ENCODE results near the gene LMTK3. TPM values are rescaled to one million over a fixed set of nuclear protein-coding genes. Genes with fewer than 3 reads are reported as not detected.

The LMTK3 gene
- total RNA-seq, 4 donors from 2014 or later, result under 0.01 to 1.8 (median 0.59) TPM; not detected in 1

- TF ChIP-seq EP300 (IDR thresholded peaks at IDR 0.05) (no peak), POLR2A (IDR thresholded peaks at IDR 0.05) (no peak)
- TF ChIP-seq, protein P1, sequence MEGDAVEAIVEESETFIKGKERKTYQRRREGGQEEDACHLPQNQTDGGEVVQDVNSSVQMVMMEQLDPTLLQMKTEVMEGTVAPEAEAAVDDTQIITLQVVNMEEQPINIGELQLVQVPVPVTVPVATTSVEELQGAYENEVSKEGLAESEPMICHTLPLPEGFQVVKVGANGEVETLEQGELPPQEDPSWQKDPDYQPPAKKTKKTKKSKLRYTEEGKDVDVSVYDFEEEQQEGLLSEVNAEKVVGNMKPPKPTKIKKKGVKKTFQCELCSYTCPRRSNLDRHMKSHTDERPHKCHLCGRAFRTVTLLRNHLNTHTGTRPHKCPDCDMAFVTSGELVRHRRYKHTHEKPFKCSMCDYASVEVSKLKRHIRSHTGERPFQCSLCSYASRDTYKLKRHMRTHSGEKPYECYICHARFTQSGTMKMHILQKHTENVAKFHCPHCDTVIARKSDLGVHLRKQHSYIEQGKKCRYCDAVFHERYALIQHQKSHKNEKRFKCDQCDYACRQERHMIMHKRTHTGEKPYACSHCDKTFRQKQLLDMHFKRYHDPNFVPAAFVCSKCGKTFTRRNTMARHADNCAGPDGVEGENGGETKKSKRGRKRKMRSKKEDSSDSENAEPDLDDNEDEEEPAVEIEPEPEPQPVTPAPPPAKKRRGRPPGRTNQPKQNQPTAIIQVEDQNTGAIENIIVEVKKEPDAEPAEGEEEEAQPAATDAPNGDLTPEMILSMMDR (IDR thresholded peaks at IDR 0.05), result no peak
- WGBS, 2 donors, result 77 to 86% methylated on average over 7 of the region's 7 CpGs
- Histone ChIP-seq H3K4me1 (peaks cover 0 to 38% (median 18%) of the 10 kb centered on the region in 4 donors), H3K9me3 (no peaks in the 10 kb centered on the region), H3K27ac (peak overlapping the region in 2 of 4 donors; percentile 73 to 96), H3K36me3 (peaks cover 0 to 46% (median 25%) of the 10 kb centered on the region in 3 donors), H3K27me3 (peaks cover 0 to 15% of the 10 kb centered on the region in 2 donors), H3K4me3 (peak overlapping the region; percentile 51 to 90 (median 82))
- no peak for DNase-seq (ENCODE audit: low spot score in 2 of 2)
Measured at GRCh38 chr19:48446579-48446978, 65.1 kb downstream of the LMTK3 start.

DNA sequence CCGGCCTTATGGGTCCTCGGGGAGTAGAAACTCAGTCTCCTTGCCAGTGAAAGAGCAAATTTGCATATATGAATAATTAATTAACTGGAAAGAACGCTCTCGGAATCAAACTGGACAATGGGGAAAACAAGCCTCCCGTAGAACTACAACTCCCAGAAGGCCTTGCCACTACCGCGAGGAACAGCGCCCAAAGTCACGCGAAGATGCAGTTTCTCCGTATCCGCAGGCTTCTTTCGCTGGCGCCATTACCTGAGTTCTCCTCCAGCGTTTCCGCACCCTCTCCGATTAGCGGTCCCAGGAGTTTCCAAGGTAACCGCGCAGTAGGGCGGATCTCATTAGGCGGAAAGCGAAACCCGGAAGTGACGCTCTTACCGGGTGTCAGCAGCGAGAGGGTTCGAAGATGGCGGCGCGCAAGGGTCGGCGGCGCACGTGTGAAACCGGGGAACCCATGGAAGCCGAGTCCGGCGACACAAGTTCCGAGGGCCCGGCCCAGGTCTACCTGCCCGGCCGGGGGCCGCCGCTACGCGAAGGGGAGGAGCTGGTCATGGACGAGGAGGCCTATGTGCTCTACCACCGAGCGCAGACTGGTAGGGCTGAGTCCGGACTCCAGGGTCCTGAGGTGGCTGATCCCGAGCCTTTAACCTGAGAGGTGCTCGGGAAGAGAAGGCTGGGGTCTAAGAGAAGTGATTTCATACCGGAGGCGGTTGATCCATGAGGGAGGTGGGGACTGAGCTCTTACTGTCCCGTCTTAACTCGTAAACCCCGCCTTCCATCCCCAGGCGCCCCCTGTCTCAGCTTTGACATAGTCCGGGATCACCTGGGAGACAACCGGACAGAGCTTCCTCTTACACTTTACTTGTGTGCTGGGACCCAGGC is 65.8 kb downstream of the LMTK3 start, which contains the start of gene GRWD1:
TSS of gene GRWD1 (plus strand) at position 378 of the 876 bp plus-strand sequence. CDS start at position 401, 23 bp downstream.
- peak; percentile 79 to 88 for DNase-seq (ENCODE audit: low spot score in 2 of 2)
- 0% methylated on average over 38 to 60 of the region's 61 CpGs for WGBS, 2 donors
- H3K9me3 ChIP-seq, result no peaks in the 10 kb centered on the region
- peak within 1 kb of the TSS; percentile 66 to 96 (median 84) for H3K27ac ChIP-seq
- H3K4me1 ChIP-seq, result peaks cover 0 to 38% (median 18%) of the 10 kb centered on the region in 4 donors
- TF ChIP-seq, protein P1 (IDR thresholded peaks at IDR 0.05), result peak in 2 of 5 experiments; percentile 1 to 31
- TF ChIP-seq EP300 (IDR thresholded peaks at IDR 0.05), result peak; percentile 87 to 93
- TF ChIP-seq POLR2A (IDR thresholded peaks at IDR 0.05), result peak in 1 of 2 donors; percentile 50
- H3K4me3 ChIP-seq, result peak within 1 kb of the TSS; percentile 51 to 90 (median 82)
- H3K36me3 ChIP-seq, result peaks cover 0 to 38% (median 17%) of the 10 kb centered on the region in 3 donors
- peaks cover 0 to 22% of the 10 kb centered on the region in 2 donors for H3K27me3 ChIP-seq

DNA sequence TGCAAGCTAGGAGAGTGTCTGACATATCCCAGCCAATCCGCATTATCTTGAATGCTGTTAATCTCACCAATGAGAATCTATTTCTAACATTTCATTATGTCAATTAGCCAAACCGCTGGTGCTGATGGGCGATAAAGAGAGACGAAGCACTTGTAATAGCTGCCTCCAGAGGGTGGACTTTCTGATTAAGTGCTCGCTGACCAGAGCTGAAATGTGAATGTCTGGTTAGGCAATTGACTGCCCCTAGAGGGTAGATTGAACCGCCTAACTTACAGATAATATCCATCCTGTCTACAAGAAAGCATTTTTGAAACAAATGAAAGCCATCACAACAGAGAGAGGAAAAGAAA is 66.4 kb downstream of the LMTK3 start:
- no peaks in the 10 kb centered on the region for H3K9me3 ChIP-seq
- peak in 1 of 2 donors; percentile 49 for DNase-seq (ENCODE audit: low spot score in 2 of 2)
- H3K27me3 ChIP-seq, result peaks cover 0 to 25% of the 10 kb centered on the region in 2 donors
- peak overlapping the region; percentile 51 to 90 (median 82) for H3K4me3 ChIP-seq
- peaks cover 0 to 38% (median 18%) of the 10 kb centered on the region in 4 donors for H3K4me1 ChIP-seq
- peaks cover 0 to 32% (median 11%) of the 10 kb centered on the region in 3 donors for H3K36me3 ChIP-seq
- peak overlapping the region; percentile 66 to 96 (median 84) for H3K27ac ChIP-seq
- 1 to 2% methylated on average over 6 of the region's 6 CpGs for WGBS, 2 donors
- TF ChIP-seq EP300 (IDR thresholded peaks at IDR 0.05), result no peak
- TF ChIP-seq, protein P1 (IDR thresholded peaks at IDR 0.05), result peak; percentile 13 to 69 (median 65)
- TF ChIP-seq POLR2A (IDR thresholded peaks at IDR 0.05), result no peak

DNA sequence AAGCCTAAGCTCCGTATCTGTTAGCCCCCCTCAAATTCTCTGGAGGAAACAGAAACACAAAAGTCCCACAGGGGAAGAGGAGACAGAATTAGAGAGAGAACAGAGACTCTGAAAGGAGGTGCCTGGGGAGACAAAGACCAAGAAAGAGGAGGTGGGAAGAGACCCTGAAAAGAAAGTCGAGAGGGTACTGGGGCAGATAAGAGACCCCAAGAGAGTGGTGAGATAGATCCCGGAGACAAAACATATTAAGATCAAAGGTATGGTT is 66.8 kb downstream of the LMTK3 start:
- Histone ChIP-seq H3K27me3 (peaks cover 0 to 25% of the 10 kb centered on the region in 2 donors), H3K9me3 (no peaks in the 10 kb centered on the region), H3K4me1 (peaks cover 0 to 38% (median 18%) of the 10 kb centered on the region in 4 donors), H3K36me3 (peaks cover 0 to 28% (median 8%) of the 10 kb centered on the region in 3 donors), H3K4me3 (peak overlapping the region in 3 of 4 donors; percentile 79 to 90 (median 84)), H3K27ac (peak overlapping the region in 3 of 4 donors; percentile 73 to 96 (median 96))
- 14 to 29% methylated on average over 3 of the region's 3 CpGs for WGBS, 2 donors
- TF ChIP-seq POLR2A (IDR thresholded peaks at IDR 0.05) (no peak), EP300 (IDR thresholded peaks at IDR 0.05) (no peak)
- TF ChIP-seq, protein P1 (IDR thresholded peaks at IDR 0.05), result no peak
- no peak for DNase-seq (ENCODE audit: low spot score in 2 of 2)

Data from tibial nerve (tissue), 4 donors.